Measurements from ENCODE around the gene FBXO38.
"Not testable (repeated sequence)": the region's sequence is repeated elsewhere in the genome, so short reads cannot be mapped to it uniquely, and the experiment has no call there.

FBXO38 gene

DNA sequence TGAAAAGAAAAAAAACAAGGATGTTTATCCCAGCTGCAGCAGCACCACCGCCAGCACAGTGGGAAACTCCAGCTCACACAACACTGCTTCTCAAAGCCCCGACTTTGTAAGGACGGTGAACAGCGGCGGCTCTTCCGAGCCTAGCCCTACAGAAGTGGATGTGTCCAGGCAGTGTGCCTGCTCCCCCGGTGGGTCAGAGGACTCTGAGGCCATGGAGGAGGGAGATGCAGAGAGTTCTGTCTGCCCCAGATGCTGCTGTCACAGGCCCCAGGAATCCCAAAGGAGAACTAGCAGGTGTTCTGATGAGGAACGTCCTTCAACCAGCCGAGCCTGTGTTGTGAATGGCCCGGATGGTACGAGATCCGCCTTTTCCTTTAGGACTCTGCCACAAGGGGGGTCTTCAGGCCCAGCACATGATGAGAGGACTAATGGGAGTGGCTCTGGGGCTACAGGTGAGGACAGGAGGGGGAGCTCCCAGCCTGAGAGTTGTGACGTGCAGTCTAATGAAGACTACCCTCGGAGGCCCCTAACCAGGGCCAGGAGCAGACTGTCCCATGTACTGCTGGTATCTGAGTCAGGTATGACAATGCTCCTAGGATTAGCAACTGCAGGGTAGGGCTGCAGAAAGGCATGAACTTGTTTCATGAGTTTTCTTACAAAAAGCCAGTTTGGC is 43.7 kb downstream of the FBXO38 start:
- DNase-seq (ENCODE audit: low spot score): no peak

DNA sequence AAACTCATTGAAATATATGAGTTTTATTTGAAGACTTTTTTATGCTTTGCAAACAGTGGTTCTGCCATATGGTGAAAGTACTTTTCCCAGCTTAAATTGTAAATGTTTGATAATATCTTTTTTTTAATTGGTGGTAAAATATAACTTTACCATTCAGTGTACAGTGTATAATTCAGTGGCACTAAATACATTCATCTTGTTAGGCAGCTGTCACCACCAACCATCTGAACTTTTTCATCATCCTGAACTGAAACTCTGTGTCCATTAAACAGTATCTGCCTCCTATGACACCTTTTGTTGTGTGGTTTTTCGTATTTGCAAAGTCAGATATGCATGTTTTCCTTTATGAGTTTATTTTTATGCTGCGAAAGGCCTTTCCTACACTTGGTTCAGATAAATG is 45.1 kb downstream of the FBXO38 start:
- DNase-seq (ENCODE audit: low spot score): no peak

DNA sequence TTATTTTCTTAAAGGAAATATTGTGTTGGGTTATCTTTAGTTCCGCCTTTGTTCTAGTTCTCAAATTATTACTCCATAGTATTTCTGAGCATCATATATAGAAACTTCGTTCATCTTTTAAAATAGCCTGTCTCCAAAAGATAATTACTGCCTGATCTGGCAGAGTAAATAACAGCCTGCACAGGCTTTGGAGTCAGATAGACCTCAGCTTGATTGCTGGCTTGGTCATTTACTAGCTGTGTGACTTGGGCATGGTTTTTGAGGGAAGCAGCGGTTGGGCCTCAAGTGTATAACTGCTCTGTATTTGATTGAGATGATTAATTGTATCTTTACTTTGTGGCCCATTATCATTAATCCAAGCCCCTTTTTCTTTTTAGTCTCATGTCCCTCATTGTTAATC is 50.1 kb downstream of the FBXO38 start:
- DNase-seq (ENCODE audit: low spot score): no peak

DNA sequence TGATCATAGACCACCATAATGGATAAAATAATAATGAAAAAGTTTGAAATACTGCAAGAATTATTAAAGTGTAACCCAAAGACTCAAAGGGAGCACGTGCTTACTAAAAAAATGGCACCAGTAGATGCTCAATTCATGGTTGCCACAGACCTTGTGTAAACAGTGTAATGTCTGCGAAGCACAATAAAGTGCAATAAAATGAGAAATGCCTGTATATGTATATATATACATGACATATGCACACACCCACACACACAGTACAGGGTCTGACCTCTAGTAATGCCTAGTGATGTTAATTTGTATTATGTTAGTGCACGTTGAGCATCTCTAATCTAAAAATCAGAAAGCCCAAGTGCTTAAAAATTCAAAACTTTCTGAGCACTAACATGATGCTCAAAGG is 52.3 kb downstream of the FBXO38 start:
- DNase-seq (ENCODE audit: low spot score): no peak

DNA sequence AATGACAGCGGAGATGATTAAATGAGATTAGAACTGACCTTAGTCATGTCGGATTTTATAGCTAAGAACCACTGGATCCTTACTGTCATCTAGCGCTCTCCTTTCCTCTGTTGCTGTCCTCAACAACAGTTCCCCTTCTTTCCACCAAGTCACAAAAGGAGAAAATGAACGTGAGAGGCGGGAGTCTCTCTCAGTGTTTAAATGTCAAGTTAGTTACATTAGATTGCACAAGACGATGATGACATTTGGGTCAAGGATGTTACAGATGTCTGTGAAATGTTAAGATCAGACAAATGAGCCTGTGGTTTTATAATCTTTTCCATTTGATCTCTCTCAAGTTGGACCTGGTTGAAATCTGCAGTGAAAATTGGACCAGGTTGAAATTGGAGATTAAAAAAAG is 53.5 kb downstream of the FBXO38 start:
- DNase-seq (ENCODE audit: low spot score): no peak

DNA sequence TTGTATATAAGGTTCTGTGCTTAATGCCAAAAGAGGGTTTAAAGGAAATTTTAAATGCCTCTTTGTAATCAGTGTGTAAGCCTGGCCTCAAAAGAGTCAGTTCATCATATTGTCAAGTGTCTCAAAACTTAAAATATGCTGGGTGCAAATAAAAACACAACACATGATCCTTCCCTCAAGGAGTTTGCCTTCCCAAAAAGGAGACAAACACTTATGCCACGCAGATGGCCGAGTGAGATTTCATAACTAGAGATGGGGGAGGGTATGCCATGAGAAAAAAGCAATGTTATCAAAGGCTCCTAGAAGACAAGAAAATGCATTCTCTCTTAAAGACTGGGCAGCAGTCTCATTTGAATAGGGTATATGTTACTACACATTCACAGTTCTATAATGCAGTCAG is 55.2 kb downstream of the FBXO38 start:
- DNase-seq (ENCODE audit: low spot score): no peak

DNA sequence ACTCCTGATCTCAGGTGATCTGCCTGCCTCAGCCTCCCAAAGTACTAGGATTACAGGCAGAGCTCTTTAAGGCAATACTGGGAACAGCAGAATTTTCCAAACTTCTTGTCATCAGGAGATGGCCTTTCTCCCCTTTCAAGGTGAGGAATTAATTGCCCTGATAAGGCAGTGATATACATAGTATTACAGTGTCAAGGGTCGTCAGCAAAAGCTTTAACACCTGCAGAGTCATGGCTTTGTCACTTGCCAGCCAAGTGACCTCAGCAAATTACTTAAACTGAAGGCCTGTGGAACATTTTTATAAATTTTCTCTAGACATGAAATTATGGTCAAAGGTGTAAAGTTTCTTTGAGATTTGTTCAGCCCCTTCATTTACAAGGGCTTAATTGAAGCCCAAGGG is 59.5 kb downstream of the FBXO38 start:
- DNase-seq (ENCODE audit: low spot score): no peak

DNA sequence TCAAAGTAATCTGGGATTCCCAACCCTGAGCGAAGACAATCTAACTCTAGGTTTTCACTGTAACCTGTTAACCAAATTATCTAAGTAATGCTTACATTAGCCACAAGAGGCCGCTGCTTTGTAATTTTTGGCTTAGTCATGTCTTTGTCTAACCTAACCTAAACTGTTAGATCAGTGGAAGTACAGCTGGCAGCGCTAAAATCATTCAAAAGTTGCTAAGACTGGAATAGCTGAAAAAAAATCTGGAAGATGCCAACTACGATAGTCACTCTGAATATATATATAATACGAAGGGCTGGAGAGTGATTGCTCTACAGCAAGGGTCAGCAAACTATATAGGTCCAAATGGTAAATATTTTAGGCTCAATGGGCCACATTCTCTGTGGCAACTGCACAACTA is 60.2 kb downstream of the FBXO38 start:
- peak; percentile 58 for DNase-seq (ENCODE audit: low spot score)

DNA sequence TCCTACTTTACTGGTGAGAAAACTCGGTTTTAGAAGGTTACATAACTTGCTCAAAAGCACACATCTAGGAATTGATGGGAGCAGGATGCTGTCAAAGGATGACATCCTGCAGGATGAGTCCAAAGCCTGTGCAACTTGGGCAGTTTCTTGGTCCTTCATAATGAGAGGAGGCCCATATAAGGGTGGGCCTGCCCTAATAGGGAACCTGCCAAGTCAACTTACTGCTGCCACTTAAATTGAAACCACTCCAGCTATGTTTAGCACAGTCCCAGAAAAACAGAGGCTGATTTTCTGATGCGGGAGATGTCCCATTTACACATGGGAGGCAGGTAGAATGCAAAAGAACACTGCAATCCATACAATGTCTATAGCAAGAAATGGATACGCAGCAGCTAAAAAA is 61.8 kb downstream of the FBXO38 start:
- DNase-seq (ENCODE audit: low spot score): no peak

DNA sequence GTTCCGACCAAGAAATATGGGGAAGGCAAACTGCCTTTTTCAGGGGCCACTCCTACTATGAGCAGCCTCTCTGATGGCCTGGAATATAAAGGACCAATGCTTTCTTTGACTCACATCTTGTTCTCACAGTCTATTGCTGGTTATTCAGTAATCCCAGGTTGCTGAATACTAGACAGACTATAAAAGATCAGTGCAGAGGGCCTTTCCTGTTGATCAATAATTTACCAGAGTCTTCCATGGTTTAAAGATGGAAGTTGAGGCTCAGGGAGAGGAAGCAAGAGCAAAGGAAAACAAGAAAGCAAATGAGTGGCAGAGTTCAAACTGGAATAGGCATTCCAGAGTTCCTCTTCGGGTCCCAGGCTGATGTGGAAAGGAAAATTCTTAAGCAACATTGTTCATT is 62.9 kb downstream of the FBXO38 start:
- no peak for DNase-seq (ENCODE audit: low spot score)

DNA sequence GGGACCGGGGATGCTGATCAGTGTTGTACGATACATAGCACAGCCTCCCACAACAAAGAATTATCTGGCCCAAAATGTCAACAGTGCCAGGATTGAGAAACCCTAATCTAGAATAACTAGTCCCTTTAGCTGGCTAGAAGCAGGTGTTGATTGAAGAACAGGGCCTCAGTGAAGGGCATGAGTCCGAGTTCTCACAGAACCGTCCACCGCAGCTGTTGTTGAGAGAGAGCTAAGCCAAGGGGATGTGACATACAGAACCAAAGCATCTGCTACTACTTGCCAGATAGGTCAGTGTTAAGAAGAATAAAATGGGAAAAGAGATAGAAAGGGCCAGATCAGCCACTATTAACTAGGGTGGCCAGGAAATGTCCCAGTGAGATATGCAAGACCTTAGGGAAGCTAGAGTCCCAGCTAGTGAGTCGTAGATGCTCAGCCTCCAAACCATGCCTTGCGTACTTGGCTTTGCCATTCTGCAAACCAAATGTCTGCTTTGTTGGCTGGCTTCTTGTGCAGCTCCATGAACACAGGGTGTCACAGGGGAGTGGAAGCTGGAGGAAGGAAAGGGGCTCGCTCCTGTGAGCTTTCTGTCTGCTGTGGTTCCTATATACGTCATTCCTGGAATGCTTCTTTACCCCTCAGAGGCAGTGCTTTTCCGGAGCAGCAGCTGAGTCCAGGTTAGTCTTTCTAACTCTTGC is 68.9 kb downstream of the FBXO38 start:
- DNase-seq (ENCODE audit: low spot score): no peak

DNA sequence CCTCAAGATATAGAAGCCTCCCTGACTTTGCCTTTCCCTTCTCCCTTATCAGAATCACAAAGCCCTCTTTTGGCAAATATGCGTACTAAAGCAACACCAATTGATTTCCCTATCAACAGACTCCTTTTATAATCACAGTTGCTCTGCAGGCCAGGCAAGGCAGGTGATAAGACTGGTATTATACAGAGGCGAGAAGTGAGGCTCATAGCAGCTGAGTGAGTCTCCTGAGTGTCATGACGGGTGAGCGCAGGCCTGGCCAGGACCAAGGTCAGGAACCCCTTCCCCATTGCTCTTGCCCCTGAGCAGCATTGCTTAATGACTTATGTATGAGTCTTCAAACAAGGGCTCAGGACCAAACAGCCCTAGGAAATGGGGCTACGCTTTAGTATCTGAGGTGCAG is 70.8 kb downstream of the FBXO38 start:
- no peak for DNase-seq (ENCODE audit: low spot score)

DNA sequence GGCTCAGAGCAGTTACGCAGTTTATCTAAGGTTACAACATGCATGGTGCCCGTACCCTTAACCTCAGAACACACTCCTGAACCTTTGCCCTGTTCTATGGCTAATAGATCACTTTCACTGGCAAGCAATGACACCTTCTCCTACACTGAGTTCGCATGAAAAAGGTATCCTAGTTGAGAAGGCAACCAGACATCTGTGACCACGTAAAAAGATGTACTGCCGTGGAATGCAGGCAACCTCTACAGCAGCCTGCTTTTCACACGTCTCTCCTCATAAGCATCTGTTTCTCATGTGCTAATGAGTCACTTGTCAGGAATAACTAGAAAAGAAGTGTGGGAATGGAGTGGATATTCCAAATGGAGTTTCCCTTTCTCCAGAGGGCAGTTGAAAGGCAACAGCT is 71.4 kb downstream of the FBXO38 start:
- DNase-seq (ENCODE audit: low spot score): no peak

DNA sequence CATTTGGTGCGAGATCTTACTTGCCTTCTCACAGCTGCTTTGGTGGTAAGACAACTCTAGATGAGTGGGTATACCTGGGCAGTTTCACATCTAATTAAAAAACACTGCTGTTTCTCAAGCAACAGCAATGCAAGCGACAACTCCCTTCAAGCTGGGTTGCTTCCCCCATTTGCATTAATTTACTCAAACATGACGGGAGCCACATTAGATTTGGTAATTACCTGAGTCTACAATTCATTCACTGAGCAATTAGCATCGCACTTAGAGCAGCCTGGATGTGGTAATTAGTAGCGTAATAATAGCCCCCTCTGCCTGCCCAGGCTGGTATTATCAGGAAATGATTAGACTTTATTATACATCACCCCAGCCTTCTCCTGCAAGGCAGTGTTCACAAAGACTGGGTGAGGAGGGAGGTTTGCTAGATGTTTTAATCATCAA is 73.4 kb downstream of the FBXO38 start:
- no peak for DNase-seq (ENCODE audit: low spot score)

DNA sequence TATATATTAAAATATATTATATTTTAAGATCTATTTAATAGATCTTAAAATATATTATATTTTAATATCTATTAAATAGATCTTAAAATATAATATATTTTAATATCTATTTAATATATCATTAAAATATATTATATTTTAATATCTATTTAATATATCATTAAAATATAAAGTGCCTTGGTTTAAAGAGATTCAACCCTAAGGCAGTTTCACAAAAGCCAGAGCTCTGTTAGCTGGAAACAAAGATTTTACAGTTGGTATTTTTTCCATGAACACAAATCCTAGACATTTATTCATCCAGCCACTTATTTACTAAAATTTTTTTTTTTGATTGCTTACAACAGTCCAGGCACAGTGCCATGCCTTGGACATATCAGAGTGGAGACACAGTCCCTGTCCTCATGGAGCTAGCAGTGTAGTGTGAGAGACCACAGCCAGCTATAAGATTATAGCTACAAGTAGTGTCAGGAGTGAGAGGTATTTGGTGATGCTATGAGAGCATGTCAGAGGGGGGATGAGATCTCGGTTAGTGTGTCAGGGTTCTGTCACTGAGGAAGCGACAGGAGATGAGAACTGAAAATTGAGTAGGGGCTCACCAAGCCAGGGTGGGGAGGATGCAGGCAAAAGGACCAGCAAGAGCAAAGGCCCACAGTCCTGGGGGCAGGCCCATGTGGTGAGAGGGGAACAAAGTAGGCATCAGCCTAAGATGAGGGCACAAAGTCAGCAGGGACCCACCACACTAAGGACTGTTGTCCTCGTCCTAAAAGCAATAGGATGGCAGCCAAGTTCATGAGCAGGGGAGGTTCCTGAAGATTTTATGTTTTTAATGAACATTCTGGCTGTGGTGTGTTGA is 74.5 kb downstream of the FBXO38 start:
- DNase-seq (ENCODE audit: low spot score): no peak

DNA sequence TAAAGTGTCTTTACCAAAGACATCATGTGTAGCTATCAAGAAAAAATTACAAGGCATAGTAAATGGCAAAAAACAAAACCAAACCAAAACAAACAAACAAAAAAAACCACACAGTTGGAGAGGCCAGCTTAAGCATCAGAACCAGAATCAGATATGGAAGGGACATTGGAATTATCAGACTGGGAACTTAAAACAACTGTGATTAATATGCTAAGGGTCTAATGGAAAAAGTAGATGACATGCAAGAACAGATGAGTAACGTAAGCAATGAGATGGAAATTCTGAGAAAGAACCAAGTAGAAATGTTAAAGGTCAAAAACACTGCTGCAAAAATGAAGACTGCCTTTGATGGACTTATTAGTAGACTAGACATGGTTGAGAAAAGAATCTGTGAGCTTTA is 75.9 kb downstream of the FBXO38 start:
- no peak for DNase-seq (ENCODE audit: low spot score)

DNA sequence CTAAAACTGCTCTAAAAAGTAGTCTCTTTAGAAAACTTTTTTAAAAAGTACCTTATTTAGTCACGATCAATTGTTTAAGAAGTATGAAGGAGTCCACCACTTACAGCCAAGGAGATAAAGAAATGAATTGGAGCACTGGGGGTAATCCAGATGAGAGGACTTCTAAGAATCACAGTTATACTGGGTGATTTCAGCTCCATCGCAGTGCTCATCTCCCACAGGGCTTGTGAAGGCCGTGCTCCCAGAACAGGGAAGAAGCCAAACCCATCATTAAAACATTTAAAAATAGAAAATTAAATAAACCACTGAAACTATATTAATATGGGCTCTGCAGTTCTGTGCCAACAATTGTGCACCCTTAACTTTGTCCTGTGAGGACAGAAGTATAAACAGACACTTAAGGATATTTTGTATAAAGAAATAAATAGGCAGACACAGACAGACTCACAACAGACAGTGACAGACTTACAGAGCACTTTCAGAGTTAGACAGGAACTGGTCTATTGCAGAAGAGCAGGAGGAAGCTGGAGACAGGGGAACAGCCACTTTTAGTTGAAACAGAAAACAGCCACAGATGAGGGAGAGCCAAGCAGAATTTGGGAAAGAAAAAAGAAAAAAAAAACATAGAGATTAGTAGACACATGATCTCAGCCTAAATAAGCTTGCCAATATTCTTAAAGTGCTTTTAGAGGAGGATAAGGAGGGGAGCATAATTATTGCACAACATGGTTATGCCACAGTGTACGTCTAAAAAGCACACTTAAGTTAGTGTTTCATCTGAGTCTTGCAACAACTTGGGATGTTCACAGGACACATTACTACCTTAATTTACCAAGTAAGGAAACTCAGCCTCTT is 81.8 kb downstream of the FBXO38 start:
- no peak for DNase-seq (ENCODE audit: low spot score)

DNA sequence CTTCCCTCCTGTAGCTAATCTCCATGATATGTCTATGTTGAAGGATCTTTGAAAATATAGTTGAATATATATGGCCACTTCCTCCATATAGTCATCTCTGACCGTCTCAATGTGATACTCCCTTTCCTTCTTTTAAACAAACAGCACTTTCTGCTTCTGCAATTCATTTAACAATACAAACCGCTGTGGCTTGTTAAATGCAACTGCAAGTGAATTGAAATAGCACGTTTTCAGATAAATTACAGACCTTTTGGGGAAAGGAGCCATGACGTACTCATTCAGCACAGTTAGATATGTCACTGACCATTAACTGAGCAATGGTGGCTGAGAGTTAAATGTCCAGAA is 82.5 kb downstream of the FBXO38 start:
- no peak for DNase-seq (ENCODE audit: low spot score)

DNA sequence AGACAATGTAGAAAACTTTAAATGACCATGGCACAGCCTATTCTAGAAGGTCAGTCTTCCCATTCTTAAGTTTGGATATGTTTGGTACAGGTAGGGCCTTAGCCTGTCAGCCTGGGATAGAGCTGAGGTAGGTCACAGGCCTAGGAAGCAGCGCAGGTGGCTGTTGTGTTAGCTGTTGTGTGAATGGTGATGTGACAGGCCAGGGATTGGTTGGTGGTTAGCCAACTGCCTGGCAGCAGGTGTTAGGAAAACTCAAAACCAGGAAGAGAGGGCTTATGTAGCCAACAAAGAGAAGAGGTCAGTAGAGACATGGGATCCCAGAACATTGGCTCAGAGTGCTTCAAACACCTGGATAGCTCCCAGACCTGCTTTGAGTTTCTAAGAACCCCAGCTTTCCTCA is 84.2 kb downstream of the FBXO38 start:
- DNase-seq (ENCODE audit: low spot score): no peak

DNA sequence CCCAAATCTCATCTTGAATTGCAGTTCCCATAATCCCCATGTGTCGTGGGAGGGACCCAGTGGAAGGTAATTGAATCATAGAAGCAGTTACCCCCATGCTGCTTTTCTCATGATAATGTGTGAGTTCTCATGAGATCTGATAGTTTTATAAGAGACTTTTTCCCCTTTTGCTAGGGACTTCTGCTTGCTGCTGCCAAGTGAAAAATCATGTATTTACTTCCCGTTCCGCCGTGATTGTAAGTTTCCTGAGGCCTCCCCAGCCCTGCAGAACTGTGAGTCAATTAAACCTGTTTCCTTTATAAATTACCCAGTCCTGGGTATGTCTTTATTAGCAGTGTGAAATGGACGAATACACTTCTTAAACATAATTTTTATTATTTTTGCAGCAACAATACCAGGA is 85.0 kb downstream of the FBXO38 start:
- not testable (repeated sequence) for DNase-seq (ENCODE audit: low spot score)

DNA sequence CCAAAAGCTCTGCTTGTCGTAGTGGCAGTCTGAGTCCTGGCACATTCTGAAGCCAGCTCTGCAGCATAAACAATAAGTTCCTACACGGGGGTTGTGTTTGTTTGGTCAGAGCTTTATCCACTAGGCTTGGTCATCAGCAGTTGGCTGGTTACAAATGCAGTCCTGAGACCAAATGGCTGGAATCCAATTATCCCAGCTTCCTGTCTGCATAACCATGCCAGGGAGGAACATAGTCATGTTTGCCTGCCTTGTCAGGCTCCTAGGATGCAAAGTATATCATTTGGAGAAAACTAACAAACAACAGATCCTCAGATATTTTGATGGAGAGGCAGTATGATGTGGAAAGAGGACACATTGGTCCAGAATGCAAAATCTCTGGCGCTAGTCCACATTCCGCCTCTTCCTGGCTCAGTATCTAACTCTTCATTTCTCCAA is 85.8 kb downstream of the FBXO38 start:
- DNase-seq (ENCODE audit: low spot score): no peak

DNA sequence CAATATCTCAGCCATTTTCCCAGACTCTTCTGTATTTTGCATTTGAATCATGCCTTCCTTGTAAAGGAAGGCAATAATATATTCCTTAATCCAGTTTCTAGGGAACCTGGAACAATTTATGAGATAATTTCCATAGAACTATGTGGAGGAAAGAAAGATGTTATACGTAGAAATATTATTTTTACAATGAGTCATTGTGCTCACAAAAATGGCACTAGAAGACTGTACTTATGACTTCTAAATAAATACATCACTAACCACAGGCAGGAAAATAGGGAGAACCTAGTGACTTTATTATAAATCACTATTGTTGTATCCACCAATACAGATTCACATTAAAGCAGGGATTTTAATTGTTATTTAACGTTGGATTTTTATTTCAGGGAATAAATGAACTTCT is 87.6 kb downstream of the FBXO38 start:
- DNase-seq (ENCODE audit: low spot score): no peak

Data from activated CD4-positive, alpha-beta T cell treated with anti-CD3 and anti-CD28 coated beads, Interleukin-2, Interleukin-4, amounts not matched to agents 100 ng/mL and 50 ng/mL, durations not matched to agents 16 hours and 8 hours (primary cell).